Stimulated activated CD4-positive, alpha-beta T cell treated with anti-CD3 and anti-CD28 coated beads, TNF-alpha, amount 100 ng/mL, for 48 hours (primary cell): Measurements from ENCODE around the gene SUPT3H.
A peak's percentile ranks its signal among the peaks of the same experiment; 100 is the strongest.

Experiments
- DNase-seq, 3 donors: peaks; one replicate each; pipeline ENCODE4 v3.0.0-alpha.2; 2020; ENCODE audit warnings: low read depth in 3 of 3

The SUPT3H gene

GRCh38 chr6:45388328-45388727 lies 10.6 kb upstream of the SUPT3H start:
- no peak for DNase-seq

DNA sequence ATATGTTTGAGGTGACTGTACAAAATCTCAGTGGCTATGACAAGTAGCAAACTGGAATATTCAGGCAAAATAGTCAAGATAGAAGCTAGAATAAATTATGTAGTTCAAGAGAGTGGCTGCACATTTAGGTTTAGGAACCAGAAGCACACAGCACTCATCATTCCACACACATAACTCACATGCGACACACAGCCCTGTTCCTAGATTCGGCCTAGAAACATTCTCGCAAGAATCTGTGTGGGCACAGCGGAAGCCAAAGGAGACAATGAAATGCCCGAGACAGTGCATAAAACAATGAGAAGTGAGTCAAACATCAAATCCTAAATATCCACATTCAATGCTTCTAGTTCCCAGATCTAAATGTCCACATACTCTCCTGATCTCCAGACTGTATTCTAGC lies 9.5 kb upstream of the SUPT3H start:
- DNase-seq = no peak

GRCh38 chr6:45386501-45386900 lies 8.8 kb upstream of the SUPT3H start:
- DNase-seq = no peak

DNA sequence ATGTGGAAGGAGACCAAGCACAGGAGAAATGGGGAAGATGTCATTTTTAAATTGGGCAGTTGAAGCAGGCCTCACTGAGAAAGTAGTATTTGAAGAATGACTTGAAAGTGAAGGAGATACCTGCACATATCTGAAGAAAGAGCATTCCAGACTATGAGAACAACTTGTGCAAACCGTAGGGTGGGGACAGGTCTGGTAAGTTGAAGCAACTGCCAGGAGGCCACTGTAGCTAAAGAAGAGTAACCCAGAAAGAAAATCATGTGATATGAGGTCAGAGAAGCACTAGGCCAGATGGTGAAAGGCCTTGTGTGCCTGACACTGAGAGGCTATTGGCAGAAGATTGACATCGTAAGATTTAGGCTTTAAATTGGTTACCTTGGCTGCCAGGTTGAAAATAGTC lies 4.7 kb upstream of the SUPT3H start:
- no peak for DNase-seq

- peak in 2 of 3 donors; percentile 2 to 7 for DNase-seq
These were observed 696 bp upstream of the SUPT3H start for GRCh38 chr6:45378334-45378926.

GRCh38 chr6:45377043-45377553 lies 636 bp downstream of the SUPT3H start:
- no peak for DNase-seq

DNA sequence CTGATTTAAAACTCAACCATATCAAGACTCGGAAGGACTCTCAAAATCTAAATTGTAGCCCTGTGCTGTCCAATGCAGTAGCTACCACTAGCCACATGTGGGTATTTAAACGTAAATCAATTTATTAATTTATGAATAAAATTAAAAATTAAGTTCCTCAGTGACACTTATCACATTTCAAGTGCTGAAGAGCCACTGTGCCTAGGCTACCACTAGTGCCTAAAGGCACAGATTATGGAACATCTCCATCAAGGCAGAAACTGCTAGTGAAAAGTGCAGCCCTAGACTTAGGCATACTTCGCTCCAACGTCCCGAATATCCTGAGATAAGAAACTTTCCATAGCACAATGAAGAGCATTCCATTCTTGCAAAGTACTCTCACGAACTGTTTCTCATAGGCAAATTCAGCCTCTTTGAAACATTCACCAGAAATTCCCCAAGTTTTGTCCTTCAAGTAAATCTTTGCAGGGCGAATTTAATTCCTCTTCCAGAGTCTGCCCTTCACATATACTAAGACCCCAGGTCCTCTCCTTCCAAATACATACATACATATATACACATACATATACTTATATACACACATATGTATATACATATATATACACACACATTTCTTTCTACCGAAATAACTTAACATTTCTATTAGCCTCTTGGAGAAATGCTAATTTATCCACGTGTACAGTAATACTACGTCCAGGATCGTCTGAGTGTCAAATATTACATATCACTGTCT lies 1.3 kb downstream of the SUPT3H start:
- no peak for DNase-seq

- no peak for DNase-seq
These were observed 2.3 kb downstream of the SUPT3H start for GRCh38 chr6:45375449-45375848.

DNA sequence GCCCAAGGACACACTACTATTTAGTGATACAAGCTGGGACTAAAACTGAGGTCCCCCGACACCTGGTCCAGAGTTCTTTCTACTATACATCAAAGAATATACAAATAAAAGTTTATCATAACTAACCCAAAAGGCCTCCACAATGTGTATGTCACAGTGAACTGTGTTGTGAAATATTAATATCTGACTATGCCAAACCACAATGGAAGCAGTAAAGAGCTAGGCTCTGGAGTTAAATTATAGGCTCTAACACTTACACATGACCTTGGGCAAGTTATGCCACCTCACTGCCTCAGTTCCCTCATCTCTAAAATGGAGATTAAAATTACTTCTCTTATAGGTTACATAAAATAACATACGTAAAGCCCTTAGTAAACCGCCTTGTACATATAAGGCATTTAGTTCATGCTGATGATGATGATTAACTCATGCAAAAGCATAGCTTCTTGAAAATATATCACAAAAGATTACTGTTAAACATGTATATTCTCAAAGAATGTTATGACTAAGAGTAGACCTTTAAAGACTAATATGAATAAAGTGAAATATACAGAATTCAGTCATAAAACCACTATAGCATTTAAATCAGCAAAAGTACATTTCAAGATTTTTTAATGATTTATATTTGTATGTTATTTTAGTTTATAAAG lies 5.7 kb downstream of the SUPT3H start:
- DNase-seq = no peak

DNA sequence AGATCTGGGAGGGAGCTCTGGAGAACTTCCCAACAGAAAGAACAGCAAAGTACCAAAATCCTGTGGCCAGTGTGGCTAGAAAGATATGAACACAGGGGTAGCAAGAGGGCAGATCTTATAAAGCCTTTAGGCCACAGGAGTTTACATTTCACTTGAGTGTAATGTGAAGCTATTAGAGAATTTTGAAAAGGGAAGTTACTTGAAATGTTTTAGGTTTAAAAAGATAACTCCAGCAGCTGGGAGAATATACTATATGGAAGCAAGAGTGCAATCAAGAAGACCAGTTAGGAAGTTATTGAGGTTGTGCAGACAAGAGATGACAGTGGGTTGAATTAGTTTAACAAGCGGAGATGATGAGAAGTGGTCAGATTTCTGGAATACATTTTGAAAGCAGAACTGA lies 7.9 kb downstream of the SUPT3H start:
- DNase-seq = no peak

GRCh38 chr6:45367999-45368398 lies 9.7 kb downstream of the SUPT3H start:
- DNase-seq = no peak

GRCh38 chr6:45366534-45366933 lies 11.2 kb downstream of the SUPT3H start:
- DNase-seq = no peak

DNA sequence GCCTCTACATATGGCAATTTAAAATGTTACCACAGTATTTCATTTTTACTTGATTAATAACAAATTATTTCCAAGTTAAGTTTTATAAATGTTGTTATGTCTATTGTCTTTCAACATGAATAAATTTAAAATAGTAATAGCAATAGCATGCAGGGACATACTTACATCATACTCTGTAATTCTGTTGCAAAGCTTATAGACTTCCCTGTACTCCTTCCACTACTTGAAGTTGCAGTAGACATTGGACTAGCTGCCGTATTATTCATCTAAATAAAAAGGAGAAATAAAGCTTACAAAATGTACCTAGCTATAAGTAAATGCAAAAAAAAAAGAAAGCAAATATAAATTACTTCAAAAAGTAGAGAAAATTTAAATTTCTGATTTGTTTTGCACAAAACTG lies 12.7 kb downstream of the SUPT3H start:
- no peak for DNase-seq

- no peak for DNase-seq
These were observed 13.3 kb downstream of the SUPT3H start for GRCh38 chr6:45364466-45364865.

GRCh38 chr6:45353654-45354053 lies 24.1 kb downstream of the SUPT3H start:
- DNase-seq = no peak

GRCh38 chr6:45351667-45352066 lies 26.1 kb downstream of the SUPT3H start:
- no peak for DNase-seq

GRCh38 chr6:45351076-45351475 lies 26.7 kb downstream of the SUPT3H start:
- DNase-seq = no peak

- DNase-seq = no peak
These were observed 27.5 kb downstream of the SUPT3H start for GRCh38 chr6:45350186-45350710.

DNA sequence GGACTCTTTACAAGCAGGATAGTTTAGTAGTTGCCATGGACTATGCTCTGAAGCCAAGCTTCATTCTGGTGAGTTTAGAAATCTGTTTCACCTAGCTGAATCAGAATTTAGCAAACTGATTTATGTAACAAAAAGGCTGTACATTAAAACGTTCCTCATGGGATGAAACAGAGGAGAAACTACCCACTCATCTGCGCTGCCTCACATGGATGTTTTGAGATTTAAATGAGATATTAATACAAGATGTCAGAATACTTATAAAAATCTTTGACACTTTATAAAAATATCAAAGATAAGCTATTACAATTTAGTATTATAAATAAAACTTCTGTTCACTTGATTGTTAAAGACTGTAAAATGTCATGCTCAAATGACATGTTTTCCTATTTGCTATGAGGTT lies 32.8 kb downstream of the SUPT3H start:
- DNase-seq = no peak

- DNase-seq = no peak
These were observed 49.2 kb downstream of the SUPT3H start for GRCh38 chr6:45328523-45328922.

- no peak for DNase-seq
These were observed 49.7 kb downstream of the SUPT3H start, which contains the start of gene RUNX2 for GRCh38 chr6:45327956-45328522. Gene RUNX2 (plus strand): TSS chr6:45328330. CDS start chr6:45328727, 397 bp downstream.

DNA sequence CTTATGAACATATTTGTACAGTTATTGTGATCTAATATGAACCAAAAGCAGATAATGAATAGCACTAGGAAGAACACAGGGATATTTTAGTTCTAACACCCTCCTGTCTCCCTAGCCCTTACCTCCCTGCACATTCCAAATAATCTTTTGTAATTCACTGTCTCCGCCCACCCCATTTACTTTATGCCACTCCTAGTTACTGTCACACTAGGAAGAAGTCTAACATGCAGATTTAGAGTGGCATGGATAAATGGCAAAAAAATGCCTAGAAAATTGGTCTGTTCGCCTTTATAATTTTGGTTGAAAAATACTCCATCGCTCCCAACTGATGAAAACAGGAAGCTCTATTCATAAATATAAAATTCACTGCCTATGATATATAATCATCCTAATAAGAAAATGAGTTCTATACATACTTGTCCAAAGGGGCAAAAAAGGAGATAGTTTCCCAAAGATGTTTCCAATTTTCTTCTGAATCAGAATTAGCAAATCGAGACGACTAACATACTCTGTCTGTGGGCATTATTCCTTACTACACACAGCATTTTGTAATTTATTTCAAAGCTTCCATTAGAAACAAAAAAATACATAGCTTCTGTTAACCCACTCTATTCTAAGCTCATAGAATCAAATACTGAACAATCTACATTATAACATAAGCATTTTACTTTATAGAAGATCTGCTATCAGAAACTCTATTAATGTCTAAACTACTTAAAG lies 50.9 kb downstream of the SUPT3H start:
- no peak for DNase-seq
